Stimulated activated memory B cell treated with anti-CD40 and anti-IgM and Interleukin-4, amounts not matched to agents 10 μg/mL and 1 μg/mL and 100 μg/mL, for 72 hours (primary cell): ENCODE results near the gene HAS3.
"Not testable (repeated sequence)": the region's sequence is repeated elsewhere in the genome, so short reads cannot be mapped to it uniquely, and the experiment has no call there.

Source experiments
- ATAC-seq: fragments of 150-1000 bp; cut with Tn5 transposase; 2 replicates; pipeline ENCODE4 v1.10.0; 2021
- H3K27ac Mint-ChIP-seq: one replicate; pipeline ENCODE4 v1.8.0; 2022; ENCODE audit warnings: mild to moderate bottlenecking, mixed read lengths
- H3K27me3 Mint-ChIP-seq: one replicate; pipeline ENCODE4 v1.8.0; 2022; ENCODE audit warnings: mixed read lengths
- H3K36me3 Mint-ChIP-seq: one replicate; pipeline ENCODE4 v1.8.0; 2022; ENCODE audit warnings: mixed read lengths
- H3K4me1 Mint-ChIP-seq: one replicate; pipeline ENCODE4 v1.8.0; 2022; ENCODE audit warnings: mixed read lengths
- H3K4me3 Mint-ChIP-seq: one replicate; pipeline ENCODE4 v1.8.0; 2022; ENCODE audit warnings: mild to moderate bottlenecking, moderate library complexity, mixed read lengths
- H3K9me3 Mint-ChIP-seq: one replicate; pipeline ENCODE4 v1.8.0; 2022; ENCODE audit warnings: mixed read lengths

HAS3 gene

DNA sequence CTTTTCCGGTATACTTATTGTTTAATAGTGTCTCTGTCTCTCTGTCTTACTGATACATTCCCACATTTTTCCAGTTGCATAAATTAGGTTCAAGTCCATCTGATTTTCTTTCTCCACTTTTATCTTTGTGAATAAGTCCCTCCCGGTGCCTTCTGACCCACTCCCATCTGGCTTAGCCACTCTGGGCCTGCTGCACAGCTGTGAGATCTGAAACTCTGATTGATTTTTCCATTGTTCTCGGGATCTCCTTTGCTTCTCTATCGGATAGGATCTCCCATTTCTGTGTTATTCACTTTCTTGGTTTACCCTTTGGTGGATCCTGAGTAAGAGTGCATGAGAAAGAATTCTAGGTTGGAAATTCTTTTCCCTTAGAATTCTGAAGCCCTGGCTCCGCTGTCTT, 35.6 kb downstream of the HAS3 start:
- H3K9me3 Mint-ChIP-seq, result no peaks in the 10 kb centered on the region
- H3K27me3 Mint-ChIP-seq, result no peaks in the 10 kb centered on the region
- H3K36me3 Mint-ChIP-seq, result peaks cover 82% of the 10 kb centered on the region
- H3K27ac Mint-ChIP-seq, result no peak overlapping the region
- H3K4me3 Mint-ChIP-seq, result no peak overlapping the region
- ATAC-seq, result no peak
- peaks cover 6% of the 10 kb centered on the region for H3K4me1 Mint-ChIP-seq

DNA sequence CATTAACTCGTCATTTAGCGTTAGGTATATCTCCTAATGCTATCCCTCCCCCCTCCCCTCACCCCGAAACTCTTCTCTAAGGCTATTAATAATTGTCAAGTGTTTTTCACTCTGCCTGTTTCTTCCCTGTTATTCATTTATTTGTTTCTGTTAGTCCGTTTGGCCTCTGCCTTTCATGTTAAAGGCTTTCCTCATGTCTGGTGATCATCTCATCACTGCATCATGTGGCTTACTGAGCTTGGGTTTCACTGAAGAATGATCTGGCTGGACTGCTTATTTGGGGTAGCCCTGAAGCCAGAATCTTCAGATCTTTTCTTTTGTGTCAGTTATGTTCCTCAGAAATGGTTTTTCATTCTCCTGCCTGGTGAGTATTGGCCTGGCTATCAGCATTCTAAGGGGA, 36.5 kb downstream of the HAS3 start:
- Mint-ChIP-seq H3K27me3 (no peaks in the 10 kb centered on the region), H3K4me1 (peaks cover 6% of the 10 kb centered on the region), H3K36me3 (peaks cover 79% of the 10 kb centered on the region), H3K4me3 (no peak overlapping the region), H3K9me3 (no peaks in the 10 kb centered on the region), H3K27ac (no peak overlapping the region)
- ATAC-seq, result no peak

DNA sequence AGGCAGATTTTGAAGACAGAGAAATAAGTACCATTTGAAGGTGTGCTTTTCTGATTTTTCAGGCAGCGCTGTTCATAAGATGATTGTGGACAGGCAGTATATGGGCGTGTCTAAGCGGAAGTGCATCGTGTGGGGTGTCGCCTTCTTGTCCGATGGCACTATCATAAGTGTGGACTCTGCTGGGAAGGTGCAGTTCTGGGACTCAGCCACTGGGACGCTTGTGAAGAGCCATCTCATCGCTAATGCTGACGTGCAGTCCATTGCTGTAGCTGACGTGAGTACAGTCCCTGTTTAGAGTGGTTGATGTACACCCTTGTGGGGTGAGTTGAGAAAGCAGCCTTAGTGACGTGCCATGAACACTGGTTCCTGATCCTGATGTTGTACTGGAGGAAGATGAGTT, 37.7 kb downstream of the HAS3 start:
- Mint-ChIP-seq H3K4me1 (peaks cover 6% of the 10 kb centered on the region), H3K9me3 (no peaks in the 10 kb centered on the region), H3K27me3 (no peaks in the 10 kb centered on the region), H3K4me3 (no peak overlapping the region), H3K27ac (no peak overlapping the region), H3K36me3 (peaks cover 69% of the 10 kb centered on the region)
- no peak for ATAC-seq

DNA sequence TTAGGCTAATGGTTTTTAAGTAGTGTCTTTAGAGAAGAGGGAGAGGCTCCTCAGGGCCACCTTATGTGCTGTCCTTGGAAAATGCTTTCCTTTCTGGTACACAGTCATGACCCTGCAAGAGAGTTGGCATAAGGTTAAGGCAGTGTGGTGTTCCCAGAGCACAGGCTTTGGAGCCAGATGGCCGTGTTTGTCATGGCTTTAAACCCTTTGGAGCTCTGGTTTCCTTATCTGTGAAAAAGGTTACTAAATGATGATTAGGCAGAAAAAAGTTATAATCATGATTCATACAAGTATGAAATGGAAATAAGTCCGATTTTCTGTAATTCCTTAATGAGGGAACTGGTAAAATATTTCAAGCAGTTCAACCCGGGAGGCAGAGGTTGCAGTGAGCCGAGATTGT, 40.2 kb downstream of the HAS3 start:
- Mint-ChIP-seq H3K27ac (no peak overlapping the region), H3K4me1 (peaks cover 3% of the 10 kb centered on the region), H3K27me3 (no peaks in the 10 kb centered on the region), H3K9me3 (no peaks in the 10 kb centered on the region), H3K4me3 (no peak overlapping the region), H3K36me3 (peaks cover 64% of the 10 kb centered on the region)
- ATAC-seq, result no peak

DNA sequence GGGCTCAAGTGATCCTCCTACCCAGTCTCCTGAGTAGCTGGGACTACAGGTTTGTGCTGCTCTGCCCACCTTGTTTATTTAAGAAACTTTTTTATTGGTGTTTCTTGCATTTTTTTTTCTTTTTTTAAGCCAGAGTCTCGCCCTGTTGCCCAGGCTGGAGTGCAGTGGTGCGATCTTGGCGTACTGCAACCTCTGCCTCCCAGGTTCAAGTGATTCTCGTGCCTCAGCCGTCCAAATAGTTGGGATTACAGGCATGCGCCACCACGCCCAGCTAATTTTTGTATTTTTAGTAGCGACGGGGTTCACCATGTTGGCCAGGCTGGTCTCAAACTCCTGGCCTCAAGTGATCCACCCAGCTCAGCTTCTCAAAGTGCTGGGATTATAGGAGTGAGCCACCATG, 44.2 kb downstream of the HAS3 start:
- peaks cover 52% of the 10 kb centered on the region for H3K36me3 Mint-ChIP-seq
- ATAC-seq, result not testable (repeated sequence)

DNA sequence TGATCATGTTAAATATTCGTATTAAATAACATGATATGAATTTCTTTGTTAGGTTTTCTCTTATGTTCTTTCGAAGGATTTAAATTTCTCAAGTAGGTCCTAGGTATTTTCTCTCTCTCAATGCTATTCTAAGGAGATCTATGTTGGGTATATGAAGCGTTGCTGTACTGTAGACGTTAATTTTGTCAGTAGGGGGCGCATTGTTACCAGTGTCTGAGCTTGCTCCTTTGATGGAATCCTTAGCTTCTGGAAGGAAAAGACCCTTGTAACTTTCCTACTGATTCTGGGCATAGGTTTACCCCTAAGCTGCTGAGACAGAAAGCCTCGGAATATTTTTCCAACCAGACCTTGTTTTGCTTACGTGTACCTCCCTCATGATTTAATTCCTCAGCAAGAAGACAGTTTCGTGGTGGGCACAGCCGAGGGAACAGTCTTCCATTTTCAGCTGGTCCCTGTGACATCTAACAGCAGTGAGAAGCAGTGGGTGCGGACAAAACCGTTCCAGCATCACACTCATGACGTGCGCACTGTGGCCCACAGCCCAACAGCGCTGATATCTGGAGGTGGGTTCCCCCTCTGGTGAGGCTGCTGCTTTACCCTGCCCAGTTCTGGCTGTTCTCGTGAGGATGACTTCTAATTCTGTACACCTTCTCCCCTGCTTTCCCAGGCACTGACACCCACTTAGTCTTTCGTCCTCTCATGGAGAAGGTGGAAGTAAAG, 44.9 kb downstream of the HAS3 start:
- peaks cover 58% of the 10 kb centered on the region for H3K36me3 Mint-ChIP-seq
- peak; percentile 64 for ATAC-seq

More for the DNA sequence above, 44.2 kb downstream of the HAS3 start:
- not testable (repeated sequence) for H3K27ac Mint-ChIP-seq, H3K4me3 Mint-ChIP-seq, H3K27me3 Mint-ChIP-seq, H3K9me3 Mint-ChIP-seq, H3K4me1 Mint-ChIP-seq

DNA sequence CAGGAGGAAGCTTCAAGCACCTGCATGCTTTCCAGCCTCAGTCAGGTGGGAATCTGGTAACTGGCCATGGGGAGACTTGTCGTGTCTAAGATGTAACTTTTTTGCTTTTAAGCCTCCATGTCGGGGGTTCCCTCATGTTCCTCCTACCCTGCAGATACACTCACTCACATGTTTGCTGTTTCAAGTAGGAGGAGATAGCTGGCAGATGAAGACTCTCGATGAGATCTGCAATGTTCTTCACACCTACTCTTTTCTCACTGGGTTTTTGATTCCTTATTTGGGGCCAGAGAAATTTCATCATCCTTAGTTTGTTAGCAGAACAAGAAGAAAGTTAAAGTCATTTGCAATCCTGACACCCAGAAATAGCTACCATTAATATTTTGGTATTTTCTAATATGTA, 51.7 kb downstream of the HAS3 start:
- H3K4me1 Mint-ChIP-seq, result no peaks in the 10 kb centered on the region
- no peaks in the 10 kb centered on the region for H3K9me3 Mint-ChIP-seq
- ATAC-seq, result no peak
- no peak overlapping the region for H3K4me3 Mint-ChIP-seq
- no peak overlapping the region for H3K27ac Mint-ChIP-seq
- H3K27me3 Mint-ChIP-seq, result no peaks in the 10 kb centered on the region
- peaks cover 70% of the 10 kb centered on the region for H3K36me3 Mint-ChIP-seq

More for the DNA sequence above, 44.9 kb downstream of the HAS3 start:
- H3K27ac Mint-ChIP-seq, result no peak overlapping the region
- no peaks in the 10 kb centered on the region for H3K27me3 Mint-ChIP-seq
- no peaks in the 10 kb centered on the region for H3K4me1 Mint-ChIP-seq
- H3K9me3 Mint-ChIP-seq, result no peaks in the 10 kb centered on the region
- H3K4me3 Mint-ChIP-seq, result no peak overlapping the region

DNA sequence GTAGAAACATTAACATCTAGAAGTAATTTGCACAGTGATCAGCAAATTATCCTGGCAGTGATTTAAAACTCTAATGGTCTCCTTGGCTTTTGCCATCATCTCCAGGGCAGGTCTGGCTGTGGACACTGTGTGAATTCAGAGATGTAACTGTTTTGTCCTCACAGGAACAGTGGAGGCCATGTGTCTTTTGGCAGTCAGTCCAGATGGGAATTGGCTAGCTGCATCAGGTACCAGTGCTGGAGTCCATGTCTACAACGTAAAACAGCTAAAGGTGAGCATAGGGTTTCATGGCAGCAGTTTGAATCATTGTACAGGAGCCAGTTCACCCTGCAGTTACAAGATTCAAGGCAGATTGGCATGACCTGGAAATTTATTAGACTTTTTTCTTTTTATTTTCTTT, 54.7 kb downstream of the HAS3 start:
- H3K36me3 Mint-ChIP-seq, result peaks cover 63% of the 10 kb centered on the region
- H3K4me3 Mint-ChIP-seq, result no peak overlapping the region
- no peak for ATAC-seq
- no peaks in the 10 kb centered on the region for H3K9me3 Mint-ChIP-seq
- H3K4me1 Mint-ChIP-seq, result no peaks in the 10 kb centered on the region
- no peak overlapping the region for H3K27ac Mint-ChIP-seq
- no peaks in the 10 kb centered on the region for H3K27me3 Mint-ChIP-seq

DNA sequence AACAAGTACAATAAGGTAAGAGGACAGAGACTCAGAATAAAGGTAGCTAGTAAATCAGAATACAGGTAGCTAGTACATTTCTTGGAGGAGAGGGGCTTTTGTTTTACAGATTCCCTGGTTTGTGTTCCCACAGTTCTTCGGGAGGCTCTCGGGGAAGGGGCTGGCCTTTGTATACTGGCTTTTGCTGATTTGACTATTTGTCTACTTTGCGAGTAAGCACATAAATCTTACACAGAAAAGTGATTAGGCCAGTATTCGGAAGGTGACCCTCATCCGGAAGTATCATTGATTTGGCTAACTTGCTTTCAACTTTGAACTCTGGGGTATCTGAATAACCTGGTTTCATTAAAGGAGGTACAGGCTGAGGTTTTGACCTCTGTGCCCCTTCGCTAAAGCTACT, 60.1 kb downstream of the HAS3 start:
- no peak for ATAC-seq
- H3K27ac Mint-ChIP-seq, result no peak overlapping the region
- peaks cover 12% of the 10 kb centered on the region for H3K4me1 Mint-ChIP-seq

DNA sequence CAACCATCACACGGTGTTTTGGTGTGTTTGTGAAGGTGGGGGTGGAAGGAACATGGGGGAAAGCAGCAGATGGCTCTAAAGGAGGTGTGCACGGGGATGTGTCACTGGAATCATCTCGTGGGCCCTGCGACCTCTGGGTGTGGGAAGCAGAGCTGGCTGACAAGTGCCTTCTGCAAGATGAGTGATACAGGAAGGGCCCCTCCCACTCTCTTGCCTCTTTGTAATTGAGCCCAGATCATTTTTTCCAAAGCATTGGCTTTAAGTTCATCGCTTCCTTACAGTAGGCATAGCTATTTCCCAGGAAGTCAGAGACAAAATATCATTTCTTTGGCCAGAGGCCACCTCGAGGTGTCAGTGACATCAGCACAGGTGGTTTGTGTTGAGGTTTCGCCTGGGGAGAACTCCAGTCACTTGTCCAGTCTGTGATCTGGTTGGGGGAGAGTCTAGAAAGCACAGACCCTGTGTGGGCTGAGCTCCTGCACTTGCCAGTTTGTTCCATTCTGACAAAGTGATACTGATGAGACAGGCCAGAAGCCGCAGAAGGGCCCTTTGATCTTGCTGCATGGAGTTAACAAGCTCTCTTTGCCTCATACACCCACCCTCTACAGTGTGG, 60.9 kb downstream of the HAS3 start:
- no peaks in the 10 kb centered on the region for H3K27me3 Mint-ChIP-seq
- H3K4me1 Mint-ChIP-seq, result peaks cover 19% of the 10 kb centered on the region
- no peaks in the 10 kb centered on the region for H3K9me3 Mint-ChIP-seq
- ATAC-seq, result no peak
- no peak overlapping the region for H3K27ac Mint-ChIP-seq
- peaks cover 65% of the 10 kb centered on the region for H3K36me3 Mint-ChIP-seq
- no peak overlapping the region for H3K4me3 Mint-ChIP-seq

More for the DNA sequence above, 60.1 kb downstream of the HAS3 start:
- Mint-ChIP-seq H3K4me3 (no peak overlapping the region), H3K27me3 (no peaks in the 10 kb centered on the region), H3K36me3 (peaks cover 71% of the 10 kb centered on the region), H3K9me3 (no peaks in the 10 kb centered on the region)

DNA sequence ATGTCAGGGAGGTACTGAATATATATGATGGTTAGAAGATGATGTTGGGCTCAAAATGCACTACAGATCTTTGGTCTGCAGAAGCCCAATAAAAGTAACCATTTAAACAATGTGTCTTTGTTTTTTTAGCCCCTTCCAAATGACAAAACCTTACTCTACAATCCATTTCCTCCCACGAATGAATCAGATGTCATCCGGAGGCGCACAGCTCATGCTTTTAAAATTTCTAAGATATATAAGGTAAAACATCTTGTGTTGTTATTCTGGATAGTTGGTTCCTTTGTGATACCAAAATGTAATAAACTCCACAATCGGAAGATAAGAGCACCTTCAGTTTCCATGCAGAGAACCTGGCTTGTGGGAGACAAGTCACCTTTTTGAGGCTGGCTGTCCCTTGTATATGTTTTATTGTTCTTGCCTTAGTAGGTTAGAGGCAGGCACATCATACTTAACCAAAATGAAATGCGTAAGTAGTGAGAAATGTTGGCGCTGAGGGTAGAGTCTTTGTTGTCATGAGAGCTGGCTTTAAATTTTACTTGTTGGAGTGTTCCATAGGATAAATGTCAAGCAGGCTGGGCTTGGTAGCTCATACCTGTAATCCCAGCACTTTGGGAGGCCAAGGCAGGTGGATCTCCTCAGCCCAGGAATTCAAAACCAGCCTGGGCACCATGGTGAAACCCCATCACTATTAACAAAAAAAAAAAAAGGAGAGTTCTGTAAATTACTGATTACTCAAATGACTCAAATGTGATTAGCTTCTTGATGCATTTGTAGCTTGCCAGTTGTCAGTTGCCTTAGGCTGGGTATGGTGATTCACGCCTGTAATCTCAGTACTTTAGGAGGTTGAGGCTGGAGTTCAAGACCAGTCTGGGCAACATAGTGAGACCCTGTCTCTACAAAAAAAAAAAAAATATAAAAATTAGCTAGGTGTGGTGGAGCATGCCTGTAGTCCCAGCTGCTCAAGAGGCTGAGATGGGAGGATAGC, 61.8 kb downstream of the HAS3 start:
- no peak overlapping the region for H3K4me3 Mint-ChIP-seq

More for the DNA sequence above, 61.8 kb downstream of the HAS3 start:
- no peaks in the 10 kb centered on the region for H3K9me3 Mint-ChIP-seq
- H3K36me3 Mint-ChIP-seq, result peaks cover 59% of the 10 kb centered on the region
- H3K27me3 Mint-ChIP-seq, result no peaks in the 10 kb centered on the region
- H3K27ac Mint-ChIP-seq, result no peak overlapping the region
- H3K4me1 Mint-ChIP-seq, result peaks cover 26% of the 10 kb centered on the region
- no peak for ATAC-seq
